Measurements from ENCODE around the gene CPNE4. TPM values are rescaled to one million over a fixed set of nuclear protein-coding genes. Genes with fewer than 3 reads are reported as not detected.
"Not testable (repeated sequence)": the region's sequence is repeated elsewhere in the genome, so short reads cannot be mapped to it uniquely, and the experiment has no call there.

CPNE4 gene
- total RNA-seq, 1 donor from 2014 or later: not detected

- intact Hi-C loops (cut with micrococcal nuclease): no loop called here
These were observed 71.8 kb downstream of the CPNE4 start for GRCh38 chr3:131962982-131963381.

GRCh38 chr3:131960324-131960723 lies 74.5 kb downstream of the CPNE4 start:
- intact Hi-C loops (cut with micrococcal nuclease): no loop called here

GRCh38 chr3:131957980-131958379 lies 76.8 kb downstream of the CPNE4 start:
- intact Hi-C loops (cut with micrococcal nuclease): no loop called here

GRCh38 chr3:131957511-131957910 lies 77.3 kb downstream of the CPNE4 start:
- intact Hi-C loops (cut with micrococcal nuclease): no loop called here

- intact Hi-C loops (cut with micrococcal nuclease): no loop called here
These were observed 86.0 kb downstream of the CPNE4 start for GRCh38 chr3:131948806-131949205.

GRCh38 chr3:131944676-131945075 lies 90.1 kb downstream of the CPNE4 start:
- intact Hi-C loops (cut with micrococcal nuclease): no loop called here

- intact Hi-C loops (cut with micrococcal nuclease): no loop called here
These were observed 101.1 kb downstream of the CPNE4 start for GRCh38 chr3:131933665-131934064.

- intact Hi-C loops (cut with micrococcal nuclease): no loop called here
These were observed 106.2 kb downstream of the CPNE4 start for GRCh38 chr3:131928593-131928992.

GRCh38 chr3:131925571-131925970 lies 109.2 kb downstream of the CPNE4 start:
- intact Hi-C loops (cut with micrococcal nuclease): no loop called here

GRCh38 chr3:131922356-131922755 lies 112.5 kb downstream of the CPNE4 start:
- intact Hi-C loops (cut with micrococcal nuclease): no loop called here

- intact Hi-C loops (cut with micrococcal nuclease): no loop called here
These were observed 117.8 kb downstream of the CPNE4 start for GRCh38 chr3:131917006-131917405.

GRCh38 chr3:131914090-131914691 lies 120.6 kb downstream of the CPNE4 start:
- intact Hi-C loops (cut with micrococcal nuclease): no loop called here

- intact Hi-C loops (cut with micrococcal nuclease): no loop called here
These were observed 122.6 kb downstream of the CPNE4 start for GRCh38 chr3:131912255-131912654.

GRCh38 chr3:131907796-131908195 lies 127.0 kb downstream of the CPNE4 start:
- intact Hi-C loops (cut with micrococcal nuclease): no loop called here

- intact Hi-C loops (cut with micrococcal nuclease): no loop called here
These were observed 130.8 kb downstream of the CPNE4 start for GRCh38 chr3:131903988-131904415.

GRCh38 chr3:131901686-131902085 lies 133.1 kb downstream of the CPNE4 start:
- intact Hi-C loops (cut with micrococcal nuclease): no loop called here

- intact Hi-C loops (cut with micrococcal nuclease): no loop called here
These were observed 133.9 kb downstream of the CPNE4 start for GRCh38 chr3:131900891-131901290.

GRCh38 chr3:131899021-131899420 lies 135.8 kb downstream of the CPNE4 start:
- intact Hi-C loops (cut with micrococcal nuclease): no loop called here

GRCh38 chr3:131898346-131898745 lies 136.5 kb downstream of the CPNE4 start:
- intact Hi-C loops (cut with micrococcal nuclease): no loop called here

- intact Hi-C loops (cut with micrococcal nuclease): no loop called here
These were observed 138.5 kb downstream of the CPNE4 start for GRCh38 chr3:131896285-131896684.

- intact Hi-C loops (cut with micrococcal nuclease): no loop called here
These were observed 139.0 kb downstream of the CPNE4 start for GRCh38 chr3:131895766-131896165.

GRCh38 chr3:131892331-131892730 lies 142.5 kb downstream of the CPNE4 start:
- intact Hi-C loops (cut with micrococcal nuclease): no loop called here

- intact Hi-C loops (cut with micrococcal nuclease): not testable (repeated sequence)
These were observed 148.9 kb downstream of the CPNE4 start for GRCh38 chr3:131885871-131886270.
